Muscle layer of duodenum (tissue), 2 donors: ENCODE results near the gene SIK2.
A peak's percentile ranks its signal among the peaks of the same experiment; 100 is the strongest.

Experiments
- H3K27ac ChIP-seq: one replicate; pipeline ENCODE4 v1.7.0; 2013; ENCODE audit warnings: mild to moderate bottlenecking, low read length
- H3K27me3 ChIP-seq: one replicate; pipeline ENCODE4 v1.7.0; 2013; ENCODE audit warnings: low read depth, mild to moderate bottlenecking, control low read depth, low read length
- H3K36me3 ChIP-seq, 2 donors: one replicate each; pipeline ENCODE4 v1.7.0; 2013; ENCODE audit warnings: low read length in 2 of 2, control low read depth in 1 of 2, mild to moderate bottlenecking in 1 of 2; ENCODE audit not compliant: insufficient read depth in 2 of 2, control insufficient read depth in 1 of 2
- H3K4me1 ChIP-seq, 2 donors: one replicate each; pipeline ENCODE4 v1.7.0; 2013; ENCODE audit warnings: low read length in 2 of 2, mild to moderate bottlenecking in 2 of 2, control low read depth in 1 of 2, moderate library complexity in 1 of 2; ENCODE audit not compliant: insufficient read depth in 2 of 2, control insufficient read depth in 1 of 2
- H3K4me3 ChIP-seq, 2 donors: one replicate each; pipeline ENCODE4 v1.7.0; 2013; ENCODE audit warnings: low read length in 2 of 2, low read depth in 1 of 2, mild to moderate bottlenecking in 1 of 2
- H3K9me3 ChIP-seq, 2 donors: one replicate each; pipeline ENCODE4 v1.7.0; 2013; ENCODE audit warnings: low read length in 2 of 2, control low read depth in 1 of 2, mild to moderate bottlenecking in 1 of 2; ENCODE audit not compliant: control insufficient read depth in 1 of 2
- donor health status: healthy.

The SIK2 gene

GRCh38 chr11:111733611-111734088 lies 131.4 kb downstream of the SIK2 start:
- H3K27ac ChIP-seq, result peak overlapping the region; percentile 96
- no peaks in the 10 kb centered on the region for H3K9me3 ChIP-seq
- no peaks in the 10 kb centered on the region for H3K27me3 ChIP-seq
- H3K4me1 ChIP-seq, result peaks cover 31 to 38% of the 10 kb centered on the region in 2 donors
- H3K36me3 ChIP-seq, result peaks cover 0 to 20% of the 10 kb centered on the region in 2 donors
- no peak overlapping the region for H3K4me3 ChIP-seq

DNA sequence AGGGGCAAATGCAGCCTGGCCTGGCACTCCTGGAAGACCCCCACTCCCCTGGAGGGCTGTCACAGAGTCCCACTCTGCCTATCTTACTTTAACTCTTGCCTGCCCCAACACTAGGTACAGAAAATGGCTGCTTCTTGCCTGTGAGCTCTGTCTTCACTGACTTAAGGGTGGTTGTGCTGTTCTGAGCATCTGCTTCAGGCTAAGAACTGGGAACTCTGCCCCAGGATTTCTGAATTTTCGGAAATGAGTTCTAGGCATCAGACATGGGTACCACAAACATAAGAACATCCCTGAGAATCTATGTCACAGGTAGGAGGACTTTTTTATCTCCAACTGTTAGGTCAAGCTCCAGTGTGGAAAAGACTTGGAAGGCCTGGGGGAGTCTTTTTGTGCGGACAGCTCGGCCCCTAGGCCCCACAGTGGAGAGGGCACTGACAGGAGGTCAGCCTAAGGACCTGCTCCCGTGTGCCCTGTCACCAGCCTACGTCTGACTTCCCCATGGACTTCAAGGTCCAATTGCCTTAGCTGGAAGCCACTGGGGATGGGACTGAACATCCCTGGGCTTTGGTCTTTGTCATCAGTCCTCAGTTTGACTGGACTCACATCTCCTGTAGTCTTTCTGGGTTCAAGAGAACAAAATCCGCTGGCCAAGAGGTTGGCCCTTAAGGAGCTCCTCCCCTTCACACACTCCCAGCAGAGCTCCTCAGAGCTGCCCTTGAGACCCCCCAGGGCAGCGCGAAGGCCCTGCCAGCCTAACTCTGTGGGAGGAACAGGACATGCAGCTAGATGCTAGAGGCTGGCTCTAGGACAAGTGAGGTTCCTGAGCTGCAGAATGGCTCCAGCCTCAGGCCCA lies 132.1 kb downstream of the SIK2 start:
- Histone ChIP-seq H3K36me3 (peaks cover 0 to 24% of the 10 kb centered on the region in 2 donors), H3K4me1 (peaks cover 31 to 38% of the 10 kb centered on the region in 2 donors), H3K4me3 (no peak overlapping the region), H3K27me3 (no peaks in the 10 kb centered on the region), H3K27ac (peak overlapping the region; percentile 96), H3K9me3 (no peaks in the 10 kb centered on the region)

- H3K4me3 ChIP-seq, result no peak overlapping the region
- H3K36me3 ChIP-seq, result peaks cover 0 to 25% of the 10 kb centered on the region in 2 donors
These were observed 132.7 kb downstream of the SIK2 start for GRCh38 chr11:111734954-111735261.

DNA sequence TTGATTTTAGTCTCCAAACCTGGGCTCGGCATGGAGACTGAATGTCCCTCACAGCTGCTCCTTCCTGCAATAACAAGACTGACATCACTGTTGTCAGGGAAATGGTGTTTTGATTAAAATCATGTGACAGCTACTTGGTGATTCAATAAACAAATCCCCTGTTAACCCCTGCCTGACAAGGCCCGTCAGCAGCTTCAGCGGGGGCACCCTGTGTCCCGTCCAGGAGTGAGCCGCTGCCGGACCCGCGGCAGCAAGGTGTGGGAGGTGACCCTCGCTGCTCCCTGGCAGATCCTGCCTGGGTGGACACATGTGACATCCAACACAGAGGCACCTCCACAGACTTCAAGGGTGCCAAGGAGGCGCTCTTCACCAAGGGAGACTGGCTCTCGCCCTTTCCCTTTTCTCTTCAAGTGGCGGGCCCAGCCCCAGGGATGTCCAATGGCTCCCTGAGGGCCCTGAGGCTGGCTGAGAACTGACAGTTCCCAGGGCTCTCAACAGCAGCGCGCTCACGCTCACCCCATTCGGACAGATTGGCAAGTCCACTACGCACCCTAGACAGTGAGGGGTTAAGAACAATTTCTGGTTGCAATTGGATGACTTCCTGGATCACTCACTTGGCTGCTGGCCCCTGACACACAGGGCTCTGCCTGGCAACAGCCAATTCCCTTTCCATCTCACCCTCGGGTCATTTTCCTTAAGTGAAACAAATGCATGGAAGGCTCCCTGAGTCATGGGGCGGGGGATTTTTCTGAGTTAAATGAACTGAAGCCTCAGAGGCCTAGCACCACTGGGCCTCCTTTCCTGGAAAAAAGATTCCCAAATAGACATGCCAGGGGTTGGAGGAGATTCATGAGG lies 133.2 kb downstream of the SIK2 start:
- Histone ChIP-seq H3K4me1 (peaks cover 25 to 38% of the 10 kb centered on the region in 2 donors), H3K27me3 (no peaks in the 10 kb centered on the region), H3K9me3 (no peaks in the 10 kb centered on the region), H3K4me3 (peak overlapping the region; percentile 14 to 41), H3K36me3 (peaks cover 0 to 26% of the 10 kb centered on the region in 2 donors), H3K27ac (peak overlapping the region; percentile 96)

More at GRCh38 chr11:111734954-111735261, 132.7 kb downstream of the SIK2 start:
- Histone ChIP-seq H3K27ac (peak overlapping the region; percentile 96), H3K27me3 (no peaks in the 10 kb centered on the region), H3K4me1 (peaks cover 30 to 38% of the 10 kb centered on the region in 2 donors), H3K9me3 (no peaks in the 10 kb centered on the region)

- Histone ChIP-seq H3K4me3 (peak overlapping the region in 1 of 2 donors; percentile 41), H3K36me3 (peaks cover 4 to 31% of the 10 kb centered on the region in 2 donors), H3K27ac (peak overlapping the region; percentile 96), H3K27me3 (no peaks in the 10 kb centered on the region), H3K9me3 (no peaks in the 10 kb centered on the region), H3K4me1 (peaks cover 25 to 34% of the 10 kb centered on the region in 2 donors)
These were observed 133.9 kb downstream of the SIK2 start for GRCh38 chr11:111736181-111736590.

- Histone ChIP-seq H3K27me3 (no peaks in the 10 kb centered on the region), H3K4me3 (peak overlapping the region in 1 of 2 donors; percentile 41), H3K4me1 (peaks cover 25 to 28% of the 10 kb centered on the region in 2 donors), H3K9me3 (no peaks in the 10 kb centered on the region), H3K36me3 (peaks cover 10 to 37% of the 10 kb centered on the region in 2 donors), H3K27ac (peak overlapping the region; percentile 96)
These were observed 134.6 kb downstream of the SIK2 start for GRCh38 chr11:111736621-111737443.

GRCh38 chr11:111737444-111738210 lies 135.4 kb downstream of the SIK2 start:
- H3K4me1 ChIP-seq, result peaks cover 25 to 26% of the 10 kb centered on the region in 2 donors
- H3K36me3 ChIP-seq, result peaks cover 16 to 43% of the 10 kb centered on the region in 2 donors
- H3K4me3 ChIP-seq, result peak overlapping the region in 1 of 2 donors; percentile 17

DNA sequence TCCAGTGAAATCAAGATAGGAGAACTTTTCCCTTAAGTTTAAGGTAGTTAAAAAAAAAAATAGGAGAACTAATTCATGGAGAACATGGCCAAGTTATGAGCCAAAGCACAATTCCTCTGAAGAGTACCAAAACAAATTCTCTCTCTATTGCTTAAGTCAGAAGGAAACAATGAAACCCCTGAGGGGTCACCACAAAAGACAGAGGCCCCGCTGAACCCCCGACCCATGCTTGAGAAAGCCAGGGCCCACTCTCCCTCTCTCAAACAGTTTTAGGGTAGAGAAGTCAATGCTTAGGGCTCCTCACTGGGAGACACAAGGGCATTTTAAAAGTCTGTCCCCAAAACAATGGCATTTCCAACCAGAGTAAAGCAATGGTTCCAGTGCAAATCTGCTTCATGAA lies 137.1 kb downstream of the SIK2 start:
- H3K9me3 ChIP-seq, result no peaks in the 10 kb centered on the region
- peaks cover 17 to 19% of the 10 kb centered on the region in 2 donors for H3K4me1 ChIP-seq
- no peak overlapping the region for H3K27ac ChIP-seq
- H3K4me3 ChIP-seq, result no peak overlapping the region
- H3K27me3 ChIP-seq, result no peaks in the 10 kb centered on the region
- H3K36me3 ChIP-seq, result peaks cover 29 to 53% of the 10 kb centered on the region in 2 donors

More at GRCh38 chr11:111737444-111738210, 135.4 kb downstream of the SIK2 start:
- Histone ChIP-seq H3K27me3 (no peaks in the 10 kb centered on the region), H3K9me3 (no peaks in the 10 kb centered on the region), H3K27ac (peak overlapping the region; percentile 96)

GRCh38 chr11:111741751-111742150 lies 139.5 kb downstream of the SIK2 start:
- H3K9me3 ChIP-seq, result no peaks in the 10 kb centered on the region
- H3K27ac ChIP-seq, result no peak overlapping the region
- H3K4me3 ChIP-seq, result no peak overlapping the region
- no peaks in the 10 kb centered on the region for H3K27me3 ChIP-seq
- peaks cover 37 to 38% of the 10 kb centered on the region in 2 donors for H3K36me3 ChIP-seq
- peaks cover under 1 to 9% of the 10 kb centered on the region in 2 donors for H3K4me1 ChIP-seq

GRCh38 chr11:111743700-111744099 lies 141.5 kb downstream of the SIK2 start:
- Histone ChIP-seq H3K27ac (no peak overlapping the region), H3K4me3 (no peak overlapping the region), H3K4me1 (no peaks in the 10 kb centered on the region), H3K9me3 (no peaks in the 10 kb centered on the region), H3K27me3 (no peaks in the 10 kb centered on the region), H3K36me3 (peaks cover 55 to 57% of the 10 kb centered on the region in 2 donors)
